Adipose tissue (tissue), 3 donors: ENCODE results near the gene COBL. TPM values are rescaled to one million over a fixed set of nuclear protein-coding genes. Genes with fewer than 3 reads are reported as not detected.

Source experiments
- H3K27ac ChIP-seq: one replicate; pipeline ENCODE4 v1.5.1; 2013; ENCODE audit warnings: low read depth, low read length
- WGBS, 3 donors: extraction: QIAGEN DNeasy Blood & Tissue Kit; methylation state at CpG; one replicate each; pipeline ENCODE4 v1.1.7; 2013; 5-methylcytosine and 5-hydroxymethylcytosine counted together
- polyA plus RNA-seq, 3 donors: library from polyadenylated mRNA; stranded (reverse); fragments of 200-250 nt; gene quantifications; one replicate each; pipeline ENCODE4 v1.2.3, GENCODE V29; 2013
- donor health status: healthy with polysubstance abuse.
- donor health status: Bipolar disorder and iron deficiency.
- donor health status: healthy.

The COBL gene
- polyA plus RNA-seq, 3 donors = 1.8 to 8.0 (median 4.8) TPM

DNA sequence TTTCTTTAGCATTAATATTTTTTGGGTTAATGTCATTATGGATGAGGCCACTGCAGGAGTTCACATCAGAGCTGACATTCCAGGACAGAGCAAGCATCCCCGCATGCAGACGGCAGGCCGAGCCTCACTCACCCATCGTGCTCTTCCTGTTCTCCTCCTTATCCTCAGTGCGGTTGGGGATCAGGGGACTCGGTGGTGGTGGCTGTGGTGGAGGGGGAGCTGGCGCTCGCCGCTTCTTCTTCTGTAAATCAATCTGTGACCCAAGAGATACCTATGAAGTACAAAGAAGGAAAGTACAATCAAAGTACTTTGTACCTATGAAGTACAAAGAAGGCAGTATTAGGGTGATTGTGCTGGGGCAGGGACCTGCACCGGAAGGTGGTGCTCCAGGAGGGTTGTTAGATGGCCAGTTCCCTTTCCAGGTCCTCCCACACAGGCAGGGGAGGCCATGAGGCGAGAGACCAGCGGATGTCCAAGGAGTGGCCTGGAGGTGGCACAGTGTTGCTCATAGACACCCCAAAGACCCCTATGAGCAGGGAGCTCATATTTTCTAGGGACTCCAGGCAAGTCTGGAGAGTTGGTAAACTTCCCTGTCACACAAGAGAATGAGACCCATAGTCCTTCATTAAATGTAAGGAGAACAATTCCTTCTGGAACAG is 231.4 kb downstream of the COBL start:
- 87 to 95% (median 92%) methylated on average over 12 of the region's 12 CpGs for whole genome bisulfite sequencing, 3 donors
- H3K27ac ChIP-seq = no peak overlapping the region

DNA sequence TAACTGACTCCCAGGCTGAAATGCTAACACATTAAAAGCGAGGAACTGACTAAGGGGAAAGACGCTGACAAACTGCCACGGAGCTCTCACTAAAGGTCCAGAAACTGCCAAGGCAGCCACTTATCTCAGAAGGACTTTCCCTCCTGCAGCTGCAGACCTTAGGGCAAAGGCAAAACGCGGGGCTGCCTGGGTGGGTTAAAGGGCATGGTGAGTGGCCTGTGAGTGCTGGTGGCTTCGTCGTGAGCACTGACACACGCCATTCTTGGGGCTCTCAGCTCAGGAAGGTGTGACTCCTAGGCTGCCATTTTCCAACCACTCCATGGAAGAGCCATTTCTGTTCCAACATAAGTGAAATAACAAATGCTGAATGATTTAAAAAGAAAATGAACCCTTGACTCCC is 232.5 kb downstream of the COBL start:
- no peak overlapping the region for H3K27ac ChIP-seq
- 78 to 88% (median 82%) methylated on average over 8 of the region's 8 CpGs for WGBS, 3 donors

DNA sequence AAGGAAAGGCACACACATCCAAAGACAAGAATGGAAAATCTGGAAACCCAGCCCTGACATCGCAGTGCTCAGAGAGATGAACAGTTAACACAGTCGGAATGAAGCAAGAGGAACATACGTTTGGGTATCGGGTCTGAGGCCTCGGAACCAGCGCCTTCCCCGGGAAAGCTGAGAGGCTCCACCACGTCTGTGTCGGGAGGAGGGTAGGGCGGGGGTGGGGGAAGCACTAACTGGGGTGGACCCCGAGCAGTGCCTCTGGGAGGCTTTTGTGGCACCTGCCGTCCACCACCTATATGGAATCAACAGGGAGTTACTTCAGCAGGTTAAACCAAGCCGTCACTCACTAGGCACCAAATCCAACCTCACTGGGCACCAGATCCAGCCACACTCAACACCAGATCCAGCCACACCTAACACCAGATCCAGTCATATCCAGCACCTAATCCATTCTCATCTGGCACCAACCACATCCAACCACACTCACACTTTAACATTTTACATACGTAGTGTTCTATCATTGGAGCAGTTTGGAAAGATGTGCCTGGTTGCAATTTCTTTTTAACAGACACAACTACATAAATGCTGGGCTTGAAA is 233.6 kb downstream of the COBL start:
- no peak overlapping the region for H3K27ac ChIP-seq
- WGBS, 3 donors = 91 to 97% (median 94%) methylated on average over 14 of the region's 14 CpGs

DNA sequence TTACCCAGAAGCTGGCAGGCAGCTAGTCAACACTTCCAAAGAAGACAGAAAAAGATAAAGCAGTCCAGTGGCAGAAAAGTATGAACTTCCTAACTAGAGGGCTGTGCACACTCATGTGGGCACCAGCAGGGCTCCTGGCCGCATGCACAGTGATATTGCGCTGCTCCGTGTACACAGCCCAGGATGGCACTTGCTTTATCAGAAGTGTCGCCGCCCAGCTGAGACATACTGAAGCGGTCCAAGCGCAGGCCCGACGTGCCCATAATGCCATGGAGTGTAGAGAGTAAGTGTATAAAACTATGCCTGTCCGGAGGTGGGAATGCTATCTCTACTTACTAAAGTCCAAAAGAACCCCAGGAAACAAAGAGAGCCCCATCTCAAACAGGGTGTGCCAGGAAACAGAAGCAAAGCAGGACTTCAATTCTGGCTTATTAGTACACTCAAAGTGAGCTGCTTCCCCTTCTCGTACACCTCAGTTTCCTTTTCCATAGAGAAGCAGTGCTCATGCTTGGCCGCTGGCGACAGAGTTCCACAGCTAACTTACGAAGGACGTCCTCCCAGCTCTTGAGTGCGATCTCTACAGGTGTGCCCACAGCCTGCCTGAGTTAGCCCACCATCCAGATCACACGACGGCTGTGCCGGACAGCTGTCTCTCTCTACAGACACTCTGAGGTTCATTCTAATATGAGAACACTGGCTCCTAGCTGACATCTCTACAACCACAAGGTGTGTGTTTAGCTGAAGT is 234.3 kb downstream of the COBL start:
- no peak overlapping the region for H3K27ac ChIP-seq
- WGBS, 3 donors = 75 to 87% (median 86%) methylated on average over 19 of the region's 19 CpGs

DNA sequence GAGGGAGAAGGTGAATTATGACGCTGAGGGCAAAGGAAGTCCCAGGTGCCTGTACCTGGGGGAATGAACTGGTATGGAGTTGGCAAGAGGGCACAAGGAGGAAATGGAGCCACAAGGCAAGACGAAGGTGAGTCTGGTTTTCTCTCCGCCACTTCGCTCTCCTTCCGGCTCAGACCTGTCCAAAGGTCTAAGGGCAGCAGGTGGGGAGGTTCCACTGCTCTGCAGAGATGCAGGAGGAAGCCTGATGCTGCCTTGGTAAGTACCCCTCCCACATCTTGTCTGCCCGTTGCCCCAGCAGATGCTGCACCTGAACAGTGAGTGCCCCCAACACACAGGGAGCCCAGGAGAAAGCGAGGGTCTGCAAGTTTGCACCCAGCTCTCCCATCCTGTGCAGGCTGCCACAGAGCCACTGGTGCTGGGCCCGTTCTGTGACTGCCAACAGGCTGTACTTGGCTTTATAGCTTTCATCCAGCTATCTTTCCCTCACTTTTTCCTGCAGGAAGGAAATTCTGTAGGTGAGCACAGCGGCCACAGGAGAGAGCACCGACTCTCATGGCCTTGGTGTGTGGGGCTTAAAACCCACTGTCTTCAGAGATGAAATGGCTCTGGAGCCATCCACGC is 235.2 kb downstream of the COBL start:
- no peak overlapping the region for H3K27ac ChIP-seq
- WGBS, 3 donors = 77 to 83% (median 78%) methylated on average over 11 of the region's 11 CpGs

DNA sequence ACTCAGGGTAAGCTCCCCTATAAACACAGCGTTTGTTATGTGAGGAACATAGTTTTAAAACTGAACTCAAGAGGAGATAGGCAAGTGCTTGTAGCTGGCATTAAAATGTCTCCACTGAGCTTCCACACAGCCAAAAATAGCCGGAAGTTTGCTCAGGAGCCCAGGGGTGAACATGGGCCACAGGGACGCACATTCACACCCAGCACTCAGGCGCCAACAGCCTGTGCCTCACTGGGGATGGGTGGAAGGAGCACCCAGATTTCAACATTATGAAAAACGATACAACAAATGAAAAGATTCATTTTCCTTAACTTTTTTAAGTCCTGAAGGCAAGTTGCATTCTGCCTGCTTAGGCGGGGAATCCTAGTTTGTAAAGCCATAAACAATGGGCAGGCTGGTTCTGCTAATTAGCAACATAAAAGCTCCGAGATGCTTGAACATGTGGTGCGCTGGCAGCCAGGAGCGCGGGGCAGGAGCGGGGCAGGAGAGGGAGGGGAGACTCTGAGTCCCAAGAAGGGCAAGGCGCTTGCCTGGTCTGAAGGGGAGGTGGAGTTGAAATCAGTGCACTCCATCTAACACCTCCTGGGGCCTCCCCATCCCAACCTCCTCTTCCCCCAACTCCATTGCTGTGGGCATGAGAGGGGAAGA is 235.9 kb downstream of the COBL start:
- no peak overlapping the region for H3K27ac ChIP-seq
- WGBS, 3 donors = 72 to 82% (median 74%) methylated on average over 12 of the region's 12 CpGs

DNA sequence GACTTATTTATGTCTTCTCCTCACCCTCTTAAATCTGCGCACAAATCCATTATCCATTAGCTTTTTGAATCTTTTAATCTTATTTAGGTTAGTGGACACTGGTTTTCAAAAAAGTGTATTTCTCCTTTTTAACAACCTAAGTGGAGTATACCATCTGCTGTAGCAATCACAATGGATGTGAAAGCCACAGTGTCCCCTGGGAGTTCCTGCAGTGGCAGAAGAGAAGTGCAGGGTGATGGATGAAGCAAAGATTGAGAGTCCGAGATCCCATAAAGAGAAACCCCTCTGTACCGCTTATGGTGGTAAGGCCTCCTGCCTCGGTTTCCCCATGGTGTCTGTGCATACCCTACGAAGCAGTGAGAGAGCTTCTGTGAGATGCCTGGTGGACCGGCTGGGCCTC is 236.4 kb downstream of the COBL start:
- WGBS, 3 donors = 88 to 93% (median 92%) methylated on average over 6 of the region's 6 CpGs
- no peak overlapping the region for H3K27ac ChIP-seq

DNA sequence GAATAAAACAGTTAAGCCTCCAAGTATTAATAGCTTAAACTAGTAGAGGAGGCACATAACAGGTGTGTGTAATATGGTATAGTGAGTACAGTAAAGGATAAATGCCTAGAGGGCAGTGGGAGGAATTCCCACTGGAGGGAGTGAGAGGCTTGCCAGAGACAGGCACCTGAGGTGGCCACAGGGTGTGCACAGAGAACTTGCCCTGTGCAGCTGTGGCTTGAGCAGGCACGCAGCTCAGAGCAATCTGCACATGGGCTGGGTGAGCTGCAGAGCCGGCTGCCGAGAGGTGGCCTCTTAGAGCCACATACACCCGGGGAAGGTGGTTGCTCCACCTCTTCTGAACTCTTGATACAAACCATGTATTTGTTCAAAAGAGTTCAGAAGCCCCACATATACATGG is 237.1 kb downstream of the COBL start:
- WGBS, 3 donors = 53 to 93% (median 88%) methylated on average over 4 of the region's 4 CpGs
- H3K27ac ChIP-seq = no peak overlapping the region

DNA sequence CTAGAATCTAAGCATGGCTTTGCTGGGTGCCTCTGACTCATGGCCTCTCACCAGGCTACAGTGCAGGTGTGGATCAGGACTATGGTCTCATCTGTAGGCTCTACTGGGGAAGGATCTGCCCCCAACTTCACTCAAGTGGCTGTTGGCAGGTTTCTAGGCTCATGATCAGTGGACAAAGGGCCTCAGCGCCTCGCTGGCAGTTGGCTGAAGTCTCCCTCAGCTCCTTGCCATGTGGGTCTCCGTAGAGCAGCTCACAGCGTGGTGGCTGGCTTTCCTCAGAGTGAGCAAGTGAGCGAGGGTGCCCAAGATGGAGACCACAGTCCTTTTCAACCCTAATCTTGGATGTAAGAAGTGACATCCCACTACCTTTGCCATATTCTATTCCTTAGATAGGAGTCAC is 238.0 kb downstream of the COBL start:
- H3K27ac ChIP-seq = no peak overlapping the region
- 87 to 98% (median 96%) methylated on average over 5 of the region's 5 CpGs for WGBS, 3 donors

DNA sequence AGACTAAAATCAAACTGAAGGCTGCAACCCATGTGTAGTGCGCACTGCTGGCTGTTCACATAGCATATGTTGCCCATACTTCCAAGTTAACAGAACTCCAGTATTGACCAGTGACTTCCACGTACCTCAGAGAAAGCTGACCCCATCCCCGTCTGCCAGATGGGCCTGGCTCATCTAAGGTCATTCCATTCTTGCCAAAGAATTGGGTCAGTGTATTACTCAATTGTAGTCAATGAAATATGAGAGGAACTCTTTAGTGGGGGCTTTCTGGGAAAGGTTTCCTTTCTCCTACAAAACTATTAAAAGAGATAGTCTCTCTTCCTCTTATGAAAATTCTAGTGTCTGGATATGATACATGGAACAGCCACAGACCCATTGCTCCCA is 238.6 kb downstream of the COBL start:
- 75 to 96% (median 78%) methylated on average over 3 of the region's 3 CpGs for WGBS, 3 donors

DNA sequence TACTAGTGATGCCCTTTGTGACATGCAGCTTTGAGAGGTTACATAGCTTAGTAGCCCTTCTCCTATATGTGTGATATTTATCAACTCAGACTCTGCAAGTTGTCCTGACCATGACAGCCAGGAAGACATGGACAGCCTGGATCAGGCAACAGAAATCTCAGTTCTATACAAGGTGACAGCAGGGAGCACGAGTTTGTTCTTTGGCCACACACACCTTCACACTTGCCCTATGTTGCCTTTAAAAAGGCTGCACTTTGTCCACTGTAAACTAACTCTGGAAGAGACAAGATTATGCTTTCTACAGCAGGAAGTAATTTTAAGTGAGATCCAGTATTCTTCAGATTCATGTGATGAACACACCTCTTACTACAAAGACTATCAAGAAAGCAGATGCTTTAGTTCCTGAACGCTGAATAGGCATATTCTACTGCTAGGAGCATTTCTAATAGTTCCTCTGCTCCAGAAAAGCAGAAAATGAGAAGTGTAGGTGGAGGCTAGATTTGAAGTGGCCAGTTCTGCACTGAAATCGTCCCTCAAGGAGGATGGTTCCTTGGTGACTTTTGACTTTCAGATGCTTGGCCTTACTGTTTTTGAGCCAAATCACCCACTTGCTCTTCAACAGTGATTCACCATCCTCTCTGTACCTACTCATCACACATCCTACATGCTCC is 239.2 kb downstream of the COBL start:
- no peak overlapping the region for H3K27ac ChIP-seq
- WGBS, 3 donors = 64 to 80% (median 77%) methylated on average over 3 of the region's 3 CpGs

More for the DNA sequence above, 238.6 kb downstream of the COBL start:
- H3K27ac ChIP-seq = no peak overlapping the region

DNA sequence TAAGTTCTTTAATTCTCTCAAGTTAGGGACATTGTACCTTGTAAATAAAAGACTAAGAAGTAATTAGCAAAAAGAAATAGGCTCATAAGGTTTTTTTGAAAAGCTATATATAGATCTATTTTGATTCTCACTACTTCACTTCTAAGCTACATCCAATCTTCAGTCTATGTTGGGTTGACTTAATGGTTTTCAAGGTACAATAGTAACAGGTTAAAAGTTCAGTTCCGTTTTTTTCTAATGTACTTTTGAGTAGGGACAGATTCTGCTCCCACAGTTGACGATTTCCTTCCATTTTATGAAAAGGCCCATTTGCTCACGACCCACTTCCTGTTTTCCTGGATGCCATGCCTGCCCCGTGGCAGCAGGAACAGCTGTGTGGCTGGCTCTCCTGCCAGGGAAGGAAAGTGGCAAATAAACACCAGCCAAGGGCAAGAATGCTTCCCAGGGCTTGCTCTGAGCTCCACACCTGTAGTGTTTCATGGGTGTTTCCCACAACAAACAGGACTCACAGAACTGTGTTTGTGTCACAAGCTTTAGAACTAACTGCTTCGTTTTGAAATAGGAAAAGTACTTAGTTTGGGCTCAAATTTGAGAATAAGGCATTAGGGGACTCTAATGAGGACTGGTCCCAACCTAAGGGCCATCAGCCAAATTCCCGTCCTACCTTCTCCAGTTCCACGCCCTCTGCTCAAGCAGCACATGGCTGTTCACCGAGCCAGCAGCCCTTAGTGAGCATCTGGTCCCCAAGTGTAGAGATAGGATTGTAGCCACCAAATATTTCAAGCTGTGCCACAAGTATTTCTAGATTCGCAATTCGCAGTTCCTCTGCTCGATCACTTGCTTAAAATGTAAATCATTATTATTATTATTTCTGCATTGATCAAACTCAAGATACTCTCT is 240.7 kb downstream of the COBL start:
- no peak overlapping the region for H3K27ac ChIP-seq
- WGBS, 3 donors = 37 to 69% (median 66%) methylated on average over 11 of the region's 11 CpGs

DNA sequence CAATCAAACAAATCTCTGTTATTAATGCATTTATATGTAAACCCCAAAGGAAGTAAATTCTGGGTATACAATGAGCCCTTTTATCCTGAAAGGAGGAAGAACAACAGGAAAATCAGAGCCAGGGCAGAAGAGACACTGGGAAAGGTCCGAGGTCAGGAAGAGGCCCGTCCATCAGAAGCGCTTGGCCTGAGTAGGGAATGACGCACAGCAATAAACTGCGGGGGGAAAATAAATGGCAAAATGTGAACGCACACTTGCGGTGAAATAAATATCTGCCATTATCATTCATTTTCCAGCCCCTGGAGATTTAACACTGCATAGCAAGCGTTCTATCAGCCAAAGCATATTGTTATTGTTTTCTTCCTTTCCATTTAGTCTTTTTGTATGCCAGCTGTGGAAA is 243.4 kb downstream of the COBL start:
- H3K27ac ChIP-seq = no peak overlapping the region
- WGBS, 3 donors = 71 to 75% (median 74%) methylated on average over 8 of the region's 8 CpGs

DNA sequence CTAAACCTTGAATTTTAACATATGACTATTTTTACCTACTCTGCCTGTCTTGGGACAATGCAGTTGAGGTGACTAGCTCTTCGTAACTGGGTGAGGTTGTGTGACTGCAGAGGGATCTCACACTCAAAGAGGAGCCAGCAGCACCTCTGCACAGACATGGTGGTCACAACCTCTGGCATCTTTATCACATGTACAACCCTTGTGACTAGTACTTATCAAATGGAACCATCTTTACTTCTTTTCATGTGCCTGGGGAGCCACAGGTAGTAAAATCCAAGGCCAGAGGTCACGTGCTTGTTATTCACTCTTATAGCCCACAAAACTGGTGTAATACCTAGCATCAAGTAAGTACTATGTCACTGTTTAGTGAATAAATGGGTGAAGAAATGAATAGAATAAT is 244.3 kb downstream of the COBL start:
- WGBS, 3 donors = 74 to 96% (median 90%) methylated on average over 2 of the region's 2 CpGs
- no peak overlapping the region for H3K27ac ChIP-seq

DNA sequence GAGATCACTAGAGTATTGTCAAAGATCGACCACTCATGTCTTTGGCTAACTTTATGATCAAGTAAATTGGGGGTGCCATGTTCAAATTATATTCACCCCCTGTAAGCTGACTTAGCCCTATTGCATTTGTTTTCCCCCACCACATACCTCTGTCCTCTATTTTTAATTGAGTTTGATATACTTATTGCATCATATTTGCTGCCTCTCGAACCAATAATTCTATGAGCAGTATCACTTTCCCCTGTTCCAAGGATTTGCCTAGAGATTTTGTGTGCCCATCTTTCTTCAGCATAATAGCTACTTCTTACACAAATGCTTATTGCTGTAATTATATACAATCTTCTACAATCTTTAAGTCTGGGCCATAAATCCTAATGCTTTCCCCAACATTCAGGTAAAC is 245.2 kb downstream of the COBL start:
- 94 to 98% (median 94%) methylated on average over 2 of the region's 2 CpGs for WGBS, 3 donors
- H3K27ac ChIP-seq = no peak overlapping the region

DNA sequence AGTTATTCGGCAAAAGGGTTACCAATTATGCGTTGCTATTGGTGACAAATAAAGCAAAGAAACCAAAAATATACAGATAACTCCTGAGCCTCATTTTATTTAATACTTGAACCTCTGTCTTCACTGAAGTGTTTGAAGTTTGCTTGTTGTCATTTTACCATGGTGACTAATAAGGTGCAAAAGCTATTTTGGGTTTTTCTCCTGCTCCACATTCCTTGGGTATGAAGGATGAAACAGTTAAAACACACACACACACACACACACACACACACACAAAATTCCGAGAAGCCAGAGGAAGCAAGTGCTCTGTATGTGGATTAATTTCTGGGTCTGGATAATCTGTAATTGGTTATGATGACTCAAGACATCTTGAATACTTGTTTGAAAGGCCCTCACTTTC is 246.5 kb downstream of the COBL start:
- 54 to 79% (median 58%) methylated on average over 3 of the region's 3 CpGs for WGBS, 3 donors
- no peak overlapping the region for H3K27ac ChIP-seq

DNA sequence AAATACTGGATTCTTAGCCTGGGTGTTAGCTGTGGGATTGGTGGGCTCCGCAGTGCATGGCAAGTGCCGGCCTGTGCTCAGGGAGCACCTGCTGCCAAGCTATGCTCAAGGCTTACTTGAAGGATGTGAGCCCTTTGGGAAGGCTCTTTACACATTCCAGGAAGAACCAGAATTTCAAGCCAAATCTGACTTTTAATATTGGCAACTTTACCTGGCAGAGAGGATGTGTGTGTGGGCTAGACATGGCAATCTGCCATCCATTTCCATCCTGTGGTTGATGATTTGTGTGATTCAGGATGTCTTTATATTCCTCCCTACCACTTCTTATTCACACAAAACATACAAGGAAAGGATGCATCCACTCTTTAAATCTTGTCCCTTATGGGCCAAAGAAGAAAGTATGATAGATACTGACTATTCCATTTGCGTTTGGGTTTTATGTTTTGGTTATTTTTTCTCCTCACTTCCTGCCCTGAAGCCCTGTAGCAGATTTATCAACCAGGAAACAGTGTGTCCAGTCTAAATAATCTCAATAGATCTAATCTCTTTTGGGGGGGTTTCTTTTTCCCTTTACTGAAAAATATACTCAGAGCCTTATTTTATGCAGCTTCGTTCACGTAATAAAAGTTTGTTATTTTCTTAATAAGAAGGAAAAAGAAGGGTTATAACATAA is 247.1 kb downstream of the COBL start:
- no peak overlapping the region for H3K27ac ChIP-seq
- 41 to 66% (median 43%) methylated on average over 5 of the region's 5 CpGs for WGBS, 3 donors
